ENCODE data around the gene SEC31A. TPM values are rescaled to one million over a fixed set of nuclear protein-coding genes. Genes with fewer than 3 reads are reported as not detected.
"Not testable (repeated sequence)": the region's sequence is repeated elsewhere in the genome, so short reads cannot be mapped to it uniquely, and the experiment has no call there.

Gene SEC31A
- 100 to 1,000 TPM; 225 to 236 (median 233) TPM for polyA plus RNA-seq (ENCODE audit: insufficient read length in 3 of 3)

DNA sequence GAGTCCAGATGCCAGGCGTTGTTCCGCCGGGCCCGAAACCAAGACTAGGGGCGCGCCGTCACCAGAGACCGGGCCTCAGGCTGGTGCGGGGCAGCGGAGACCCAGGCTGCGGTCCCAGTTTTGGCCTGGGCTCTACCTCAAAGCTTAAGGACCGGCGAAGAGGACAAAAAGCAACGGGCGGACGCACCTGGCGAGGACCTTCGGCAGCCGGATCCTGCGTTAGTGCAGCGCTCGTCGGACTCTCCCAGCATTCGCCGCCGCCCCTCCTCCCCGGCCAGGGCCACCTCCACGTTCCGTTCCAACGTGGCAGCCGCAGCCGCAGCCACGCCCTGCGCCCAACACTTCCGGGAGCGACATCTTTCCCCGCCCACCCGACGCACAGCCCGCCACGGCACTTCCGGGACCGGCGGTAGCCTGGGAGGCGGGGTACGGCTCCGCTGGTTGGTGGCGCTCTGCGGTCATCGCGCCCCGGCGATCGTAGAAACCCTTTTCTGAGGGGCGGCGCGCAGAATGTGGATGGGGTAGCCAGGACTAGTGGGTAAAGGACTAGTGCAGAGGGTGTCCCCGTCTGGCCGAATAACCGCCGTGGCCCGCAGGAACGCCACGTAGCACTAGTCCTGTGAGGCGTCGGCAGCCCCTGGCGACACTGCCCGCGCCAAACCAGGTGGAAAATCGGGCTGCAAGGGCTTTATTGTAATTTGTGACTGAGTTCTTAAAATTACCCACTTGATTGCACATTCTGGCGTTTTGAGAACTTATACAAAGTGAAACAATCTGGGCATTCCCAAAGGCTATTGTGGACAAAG lies at the start of gene SEC31A:
SEC31A (minus strand) TSS at position 253 of the 806 bp plus-strand sequence. CDS start 9,217 bp downstream, outside the sequence.
- peak in 2 of 3 donors; percentile 80 to 87 for DNase-seq (ENCODE audit: low read depth in 3 of 3, low spot score in 2 of 3)

DNA sequence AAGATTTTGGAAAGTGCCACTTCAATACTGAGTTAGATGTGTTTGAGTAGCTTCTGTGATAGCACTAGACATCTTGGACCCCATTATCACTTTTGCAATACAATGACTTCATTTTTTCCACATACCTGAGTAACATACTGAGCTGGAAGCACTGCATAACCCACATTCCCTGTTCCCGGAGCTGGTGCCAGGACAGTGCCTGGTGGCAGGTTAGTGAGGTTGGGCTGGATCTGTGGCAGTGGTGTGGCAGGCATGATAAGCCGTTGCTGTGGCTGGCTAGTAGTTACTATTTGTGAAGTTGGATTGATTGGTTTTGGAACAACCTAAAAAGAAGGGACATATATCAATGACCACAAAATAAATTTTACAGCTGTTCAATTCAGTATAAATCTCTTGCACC lies 48.5 kb upstream of the SEC31A start:
- no peak for DNase-seq (ENCODE audit: low read depth in 3 of 3, low spot score in 2 of 3)

DNA sequence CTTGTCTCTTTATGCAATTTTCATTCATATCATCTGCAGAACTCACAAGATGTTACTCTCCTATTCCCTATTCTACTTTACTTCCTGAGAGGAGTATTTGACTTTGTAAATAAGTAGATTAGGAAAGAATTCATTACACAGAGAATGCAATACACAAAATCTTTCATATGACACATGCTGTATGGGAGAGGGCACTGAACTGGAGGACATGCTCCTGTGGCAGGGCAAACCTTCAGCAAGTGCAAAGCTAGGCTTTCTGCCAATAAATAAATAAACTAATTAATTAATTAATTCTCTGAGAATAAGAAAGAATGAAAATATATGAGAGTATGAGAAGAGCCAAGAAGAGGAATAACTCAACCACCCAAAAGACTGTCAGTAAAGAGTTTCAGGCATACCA lies 43.5 kb upstream of the SEC31A start:
- no peak for DNase-seq (ENCODE audit: low read depth in 3 of 3, low spot score in 2 of 3)

- no peak for DNase-seq (ENCODE audit: low read depth in 3 of 3, low spot score in 2 of 3)
Observed at GRCh38 chr4:82930848-82931755, 40.1 kb upstream of the SEC31A start.

DNA sequence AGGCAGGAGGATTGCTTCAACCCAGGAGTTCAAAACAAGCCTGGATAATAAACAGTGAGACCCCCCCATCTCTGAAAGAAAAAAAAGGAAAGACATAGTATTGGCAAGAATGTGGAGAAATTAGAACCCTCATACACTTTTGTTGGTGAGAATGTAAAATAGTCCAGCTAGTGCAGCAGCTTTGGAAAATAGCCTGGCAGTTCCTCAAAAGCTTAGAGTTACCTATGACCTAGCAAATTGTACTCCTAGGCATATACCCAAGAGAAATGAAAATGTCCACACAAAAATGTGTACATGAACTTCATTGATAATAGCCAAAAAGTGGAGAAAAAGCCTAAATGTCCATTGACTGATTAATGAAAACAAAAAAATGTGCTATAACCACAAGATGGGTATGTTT lies 30.8 kb upstream of the SEC31A start:
- DNase-seq (ENCODE audit: low read depth in 3 of 3, low spot score in 2 of 3), result no peak

- no peak for DNase-seq (ENCODE audit: low read depth in 3 of 3, low spot score in 2 of 3)
Observed at GRCh38 chr4:82919386-82919785, 28.4 kb upstream of the SEC31A start.

- no peak for DNase-seq (ENCODE audit: low read depth in 3 of 3, low spot score in 2 of 3)
Observed at GRCh38 chr4:82918091-82918490, 27.1 kb upstream of the SEC31A start.

GRCh38 chr4:82913968-82914367 lies 23.0 kb upstream of the SEC31A start:
- DNase-seq (ENCODE audit: low read depth in 3 of 3, low spot score in 2 of 3), result not testable (repeated sequence)

GRCh38 chr4:82913305-82913704 lies 22.4 kb upstream of the SEC31A start:
- no peak for DNase-seq (ENCODE audit: low read depth in 3 of 3, low spot score in 2 of 3)

- DNase-seq (ENCODE audit: low read depth in 3 of 3, low spot score in 2 of 3), result no peak
Observed at GRCh38 chr4:82909326-82909725, 18.4 kb upstream of the SEC31A start.

- DNase-seq (ENCODE audit: low read depth in 3 of 3, low spot score in 2 of 3), result no peak
Observed at GRCh38 chr4:82906469-82906868, 15.5 kb upstream of the SEC31A start.

- no peak for DNase-seq (ENCODE audit: low read depth in 3 of 3, low spot score in 2 of 3)
Observed at GRCh38 chr4:82905205-82905604, 14.3 kb upstream of the SEC31A start.

DNA sequence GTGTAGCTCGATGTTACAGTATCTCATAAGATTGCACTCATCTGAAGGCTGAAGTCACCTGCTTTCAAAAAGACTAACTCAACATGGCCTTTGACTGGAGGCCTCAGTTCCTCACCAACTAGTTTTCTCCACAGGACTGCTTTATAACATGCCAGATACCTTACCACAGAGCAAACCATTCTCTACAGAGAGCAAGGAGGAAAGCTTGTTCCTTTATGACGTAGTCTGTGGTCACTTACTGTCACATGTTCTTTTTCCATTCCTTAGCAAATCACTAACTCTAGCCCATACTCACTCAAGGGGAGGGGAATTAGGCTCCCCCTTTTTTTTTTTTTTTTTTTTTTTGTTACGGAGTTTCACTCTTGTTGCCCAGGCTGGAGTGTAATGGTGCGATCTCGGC lies 12.8 kb upstream of the SEC31A start:
- DNase-seq (ENCODE audit: low read depth in 3 of 3, low spot score in 2 of 3), result no peak

DNA sequence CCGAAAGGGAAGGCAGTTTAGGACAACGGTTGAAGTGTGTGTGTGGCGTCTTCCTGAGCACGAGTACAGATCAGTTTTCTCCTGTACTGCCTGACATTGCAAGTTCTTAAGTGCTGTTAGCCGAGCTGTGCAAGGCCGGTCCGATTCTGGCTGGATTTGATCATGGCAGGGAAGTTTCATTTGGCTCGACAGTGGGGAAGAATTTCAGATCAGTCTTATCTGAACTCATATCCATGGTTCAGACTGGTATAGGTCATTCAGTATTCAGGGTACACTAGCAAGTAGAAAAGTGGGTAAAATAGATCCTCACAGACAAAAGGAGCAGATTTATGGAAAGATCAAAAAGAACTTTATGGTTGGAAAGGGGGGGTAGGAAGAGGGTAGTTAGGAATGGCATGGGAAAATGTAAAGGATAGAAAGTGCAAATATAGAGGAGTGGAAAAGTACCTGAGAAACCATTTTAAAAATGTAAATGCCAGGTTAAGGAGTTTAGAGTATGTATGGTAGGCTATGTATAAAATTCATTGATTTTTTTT lies 10.3 kb upstream of the SEC31A start:
- DNase-seq (ENCODE audit: low read depth in 3 of 3, low spot score in 2 of 3), result no peak

GRCh38 chr4:82900411-82901182 lies 9.6 kb upstream of the SEC31A start, which contains the start of gene THAP9:
Gene THAP9 (plus strand): TSS chr4:82900735. CDS start chr4:82900803, 68 bp downstream.
- DNase-seq (ENCODE audit: low read depth in 3 of 3, low spot score in 2 of 3), result peak; percentile 93 to 98 (median 94)

DNA sequence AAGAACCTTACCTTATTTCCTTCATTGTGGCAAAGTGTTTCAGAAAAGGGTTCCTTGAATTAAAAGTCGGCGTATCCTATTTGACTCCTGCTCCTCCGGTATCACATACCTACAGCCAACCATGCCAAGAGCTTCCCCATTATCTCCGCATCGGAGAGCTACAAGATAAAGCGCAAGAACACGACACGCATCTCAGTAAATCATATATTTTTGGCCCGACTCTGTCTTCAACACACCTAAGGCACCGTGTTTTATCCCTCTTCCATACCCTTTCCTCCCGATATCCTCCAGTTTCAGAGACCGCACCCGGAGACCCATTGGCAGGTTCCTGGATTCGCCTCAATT lies 9.1 kb upstream of the SEC31A start:
- DNase-seq (ENCODE audit: low read depth in 3 of 3, low spot score in 2 of 3), result no peak

- no peak for DNase-seq (ENCODE audit: low read depth in 3 of 3, low spot score in 2 of 3)
Observed at GRCh38 chr4:82899374-82900065, 8.6 kb upstream of the SEC31A start.

DNA sequence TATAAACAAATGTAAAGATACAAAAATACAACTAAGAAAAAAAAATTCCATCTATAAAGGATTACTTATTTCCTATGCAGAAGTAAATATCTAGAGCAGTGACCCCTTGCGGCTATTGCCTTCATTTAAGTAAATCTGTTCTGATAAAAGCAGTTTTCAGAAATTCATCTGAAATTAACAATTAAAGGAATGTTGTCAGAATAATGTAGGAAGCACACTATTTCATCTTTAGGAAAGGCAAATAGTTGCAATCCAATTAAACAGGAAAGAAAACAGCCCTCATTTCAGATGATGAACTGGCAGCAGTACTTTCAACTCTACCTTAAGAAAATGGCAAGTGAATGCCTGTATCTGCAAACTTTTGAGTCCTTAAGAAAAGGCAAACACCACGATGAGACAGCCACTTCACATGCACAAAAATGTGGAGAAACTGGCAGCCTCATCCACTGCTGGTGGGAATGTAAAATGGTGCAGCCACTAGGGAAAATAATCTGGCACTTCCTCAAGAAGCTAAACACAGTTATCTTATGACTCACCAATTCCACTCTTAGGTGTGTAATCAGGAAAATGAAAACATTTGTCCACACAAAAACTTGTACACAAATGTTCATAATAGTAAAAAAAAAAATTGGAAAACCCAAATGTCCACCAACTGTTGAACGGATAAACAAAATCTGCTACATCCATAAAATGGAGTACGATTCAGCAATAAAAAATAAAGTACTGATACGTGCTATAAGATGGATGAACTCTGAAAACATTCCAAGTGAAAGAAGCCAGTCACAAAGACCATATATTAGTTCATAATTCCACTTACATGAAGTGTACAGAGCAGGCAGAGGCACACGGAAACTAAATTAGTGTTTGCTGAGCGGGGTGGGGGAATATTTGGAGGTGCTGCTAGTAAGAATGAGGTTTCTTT lies 7.6 kb upstream of the SEC31A start:
- DNase-seq (ENCODE audit: low read depth in 3 of 3, low spot score in 2 of 3), result no peak

GRCh38 chr4:82896755-82897154 lies 5.8 kb upstream of the SEC31A start:
- no peak for DNase-seq (ENCODE audit: low read depth in 3 of 3, low spot score in 2 of 3)
